Osteoblast (primary cell): ENCODE results near the gene PAX2. TPM values are rescaled to one million over a fixed set of nuclear protein-coding genes. Genes with fewer than 3 reads are reported as not detected.
A peak's percentile ranks its signal among the peaks of the same experiment; 100 is the strongest.

Experiments
- DNase-seq: peaks from one replicate; pipeline ENCODE4 v3.0.0; 2011; ENCODE audit warnings: low spot score, mixed read lengths; ENCODE audit not compliant: insufficient read length; ENCODE audit errors: missing footprints
- H2AFZ ChIP-seq: 2 replicates; pipeline ENCODE4 v1.6.0; 2011; ENCODE audit warnings: mild to moderate bottlenecking, low read length
- H3K27ac ChIP-seq: 2 replicates; pipeline ENCODE4 v1.5.1; 2011; ENCODE audit warnings: mild to moderate bottlenecking, low read depth, low read length, moderate library complexity
- H3K27me3 ChIP-seq: 2 replicates; pipeline ENCODE4 v1.6.0; 2012; ENCODE audit warnings: mild to moderate bottlenecking, control low read depth, inconsistent platforms, low read length, moderate library complexity; ENCODE audit not compliant: insufficient read depth
- H3K36me3 ChIP-seq: 2 replicates; pipeline ENCODE4 v1.5.1; 2011; ENCODE audit warnings: mild to moderate bottlenecking, low read length, control low read depth, moderate library complexity; ENCODE audit not compliant: insufficient read depth
- H3K4me1 ChIP-seq: 2 replicates; pipeline ENCODE4 v1.5.1; 2011; ENCODE audit warnings: mild to moderate bottlenecking, low read length, control low read depth, moderate library complexity; ENCODE audit not compliant: insufficient read depth
- H3K4me2 ChIP-seq: 2 replicates; pipeline ENCODE4 v1.6.0; 2011; ENCODE audit warnings: mild to moderate bottlenecking, low read length; ENCODE audit not compliant: insufficient read depth
- H3K4me3 ChIP-seq: fragments of 200-600 bp; sonication (generic); 3 replicates; pipeline ENCODE4 v1.5.1; 2012; ENCODE audit warnings: mild to moderate bottlenecking, low read length, inconsistent platforms; ENCODE audit not compliant: insufficient read depth
- H3K79me2 ChIP-seq: 2 replicates; pipeline ENCODE4 v1.6.0; 2012; ENCODE audit warnings: mild to moderate bottlenecking, low read length, control low read depth, inconsistent platforms; ENCODE audit not compliant: insufficient read depth
- H3K9me3 ChIP-seq: 2 replicates; pipeline ENCODE4 v1.5.1; 2011; ENCODE audit warnings: low read depth, low read length, control low read depth
- H4K20me1 ChIP-seq: 2 replicates; pipeline ENCODE4 v1.6.0; 2012; ENCODE audit warnings: mild to moderate bottlenecking, low read length, control low read depth; ENCODE audit not compliant: insufficient read depth
- CTCF ChIP-seq: IDR thresholded peaks from 2 replicates; pipeline ENCODE4 v1.5.1; 2011; ENCODE audit warnings: mild to moderate bottlenecking, low read depth, low read length, moderate library complexity; ENCODE audit errors: extremely low read depth
- total RNA-seq: library from RNA; depleted of rRNA; stranded (reverse); fragments of >200 nt; gene quantifications from 2 replicates; pipeline ENCODE4 v1.2.3, GENCODE V29; 2012

Gene PAX2
- total RNA-seq, 1 donor, result not detected

- no peak overlapping the region for H3K27ac ChIP-seq
- no peaks in the 10 kb centered on the region for H4K20me1 ChIP-seq
- TF ChIP-seq CTCF, result no peak
- H3K4me1 ChIP-seq, result no peaks in the 10 kb centered on the region
- H3K4me3 ChIP-seq, result no peak overlapping the region
- no peaks in the 10 kb centered on the region for H3K36me3 ChIP-seq
- peak; percentile 79 for DNase-seq
- no peak overlapping the region for H3K4me2 ChIP-seq
- H3K27me3 ChIP-seq, result peaks cover 89% of the 10 kb centered on the region
- H2AFZ ChIP-seq, result no peak overlapping the region
- H3K9me3 ChIP-seq, result no peaks in the 10 kb centered on the region
- no peaks in the 10 kb centered on the region for H3K79me2 ChIP-seq
These were observed 63.5 kb downstream of the PAX2 start for GRCh38 chr10:100808876-100809275.

- Histone ChIP-seq H3K79me2 (no peaks in the 10 kb centered on the region), H3K9me3 (no peaks in the 10 kb centered on the region), H2AFZ (no peak overlapping the region), H4K20me1 (no peaks in the 10 kb centered on the region), H3K4me3 (no peak overlapping the region), H3K4me1 (no peaks in the 10 kb centered on the region), H3K27me3 (peaks cover 87% of the 10 kb centered on the region), H3K27ac (no peak overlapping the region), H3K4me2 (no peak overlapping the region), H3K36me3 (no peaks in the 10 kb centered on the region)
- no peak for DNase-seq
- TF ChIP-seq CTCF, result no peak
These were observed 64.9 kb downstream of the PAX2 start for GRCh38 chr10:100810091-100810834.

- H4K20me1 ChIP-seq, result no peaks in the 10 kb centered on the region
- H3K79me2 ChIP-seq, result no peaks in the 10 kb centered on the region
- H3K4me2 ChIP-seq, result no peak overlapping the region
- peak; percentile 46 for DNase-seq
- H3K27me3 ChIP-seq, result peaks cover 85% of the 10 kb centered on the region
- H3K9me3 ChIP-seq, result no peaks in the 10 kb centered on the region
- no peak overlapping the region for H3K4me3 ChIP-seq
- H2AFZ ChIP-seq, result no peak overlapping the region
- TF ChIP-seq CTCF, result no peak
- H3K36me3 ChIP-seq, result no peaks in the 10 kb centered on the region
- H3K4me1 ChIP-seq, result no peaks in the 10 kb centered on the region
- no peak overlapping the region for H3K27ac ChIP-seq
These were observed 65.4 kb downstream of the PAX2 start for GRCh38 chr10:100810835-100811116.

DNA sequence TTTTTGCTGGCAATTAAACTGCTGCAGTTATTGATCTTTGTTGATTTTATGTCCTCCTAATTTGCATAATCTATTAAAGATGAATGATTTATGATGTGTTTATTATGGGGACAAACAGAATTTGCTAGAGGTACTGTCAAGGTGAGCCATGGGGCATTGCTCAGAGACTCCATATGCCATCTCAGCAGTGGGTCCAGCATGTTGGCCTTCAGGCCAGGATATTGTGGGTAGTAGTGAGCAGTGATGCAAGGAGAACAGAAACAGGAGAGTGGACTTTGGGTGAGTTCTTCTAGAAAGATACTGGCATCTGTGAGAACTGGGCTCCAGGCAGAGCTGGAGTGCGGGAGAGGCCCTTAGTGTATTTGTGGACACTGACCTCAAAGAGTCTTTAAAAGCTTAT is 65.9 kb downstream of the PAX2 start:
- H3K4me2 ChIP-seq, result no peak overlapping the region
- no peak overlapping the region for H3K4me3 ChIP-seq
- TF ChIP-seq CTCF, result no peak
- H3K27ac ChIP-seq, result no peak overlapping the region
- H3K9me3 ChIP-seq, result no peaks in the 10 kb centered on the region
- no peaks in the 10 kb centered on the region for H4K20me1 ChIP-seq
- H3K4me1 ChIP-seq, result no peaks in the 10 kb centered on the region
- no peaks in the 10 kb centered on the region for H3K36me3 ChIP-seq
- H3K79me2 ChIP-seq, result no peaks in the 10 kb centered on the region
- no peak for DNase-seq
- no peak overlapping the region for H2AFZ ChIP-seq
- H3K27me3 ChIP-seq, result peaks cover 85% of the 10 kb centered on the region
